Nucleus accumbens (tissue), 56 donors: ENCODE results near the gene TADA2A.

Experiments
- DNase-seq, 56 donors: peaks; one replicate each; lab custom pipeline; 2025; lab: John Stamatoyannopoulos, UW

The TADA2A gene, protein sequence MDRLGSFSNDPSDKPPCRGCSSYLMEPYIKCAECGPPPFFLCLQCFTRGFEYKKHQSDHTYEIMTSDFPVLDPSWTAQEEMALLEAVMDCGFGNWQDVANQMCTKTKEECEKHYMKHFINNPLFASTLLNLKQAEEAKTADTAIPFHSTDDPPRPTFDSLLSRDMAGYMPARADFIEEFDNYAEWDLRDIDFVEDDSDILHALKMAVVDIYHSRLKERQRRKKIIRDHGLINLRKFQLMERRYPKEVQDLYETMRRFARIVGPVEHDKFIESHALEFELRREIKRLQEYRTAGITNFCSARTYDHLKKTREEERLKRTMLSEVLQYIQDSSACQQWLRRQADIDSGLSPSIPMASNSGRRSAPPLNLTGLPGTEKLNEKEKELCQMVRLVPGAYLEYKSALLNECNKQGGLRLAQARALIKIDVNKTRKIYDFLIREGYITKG

DNA sequence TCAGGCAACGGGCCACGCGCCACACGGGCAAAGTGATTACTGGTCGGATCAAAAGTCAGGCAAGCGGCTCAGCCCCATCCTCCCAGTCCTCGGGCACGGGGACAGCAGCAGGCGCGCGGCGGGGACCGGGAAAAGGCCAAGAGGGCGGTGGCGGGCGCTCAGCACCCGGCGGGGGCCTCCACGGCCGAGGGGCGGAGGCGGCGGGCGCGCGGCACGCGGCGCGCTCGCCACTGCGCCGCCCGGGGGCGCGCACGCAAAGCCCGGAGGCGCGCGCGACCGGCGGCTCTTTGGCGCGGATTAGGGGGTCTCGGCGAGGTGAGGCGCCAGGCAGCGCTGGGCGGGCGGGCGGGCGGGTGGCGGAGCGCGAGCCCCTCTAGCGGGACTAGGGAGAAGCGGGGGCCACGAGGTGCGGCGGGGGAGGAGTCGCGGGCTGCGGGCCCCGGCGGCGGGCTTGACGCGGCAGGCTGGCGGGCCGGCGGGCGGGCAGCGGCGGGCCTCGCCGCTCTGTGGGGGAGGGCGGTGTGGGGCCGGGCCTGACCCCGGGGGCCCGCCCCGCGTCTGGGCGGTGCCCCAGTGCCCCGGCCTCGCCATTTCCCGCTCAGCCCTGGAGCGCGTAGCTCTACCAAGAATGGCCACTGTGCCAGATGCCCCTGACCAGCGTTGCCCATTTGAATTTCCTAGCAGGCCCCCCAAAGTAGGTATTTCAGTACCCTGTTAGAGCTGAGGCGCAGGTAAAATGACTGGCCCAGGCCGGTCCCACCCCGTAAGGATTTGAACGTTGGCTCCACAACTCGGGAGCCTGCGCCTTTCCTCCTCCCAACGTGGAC lies at the start of gene TADA2A, which contains the start of gene ACACA:
Gene TADA2A, plus strand, starts transcription at position 252 of the 827 bp plus-strand sequence. CDS start 4,480 bp downstream, outside the sequence.
Gene ACACA, minus strand, starts transcription at position 202 of the 827 bp plus-strand sequence. CDS start 537 bp downstream, outside the sequence.
- peak in 53 of 56 donors; percentile 14 to 87 (median 67) for DNase-seq

DNA sequence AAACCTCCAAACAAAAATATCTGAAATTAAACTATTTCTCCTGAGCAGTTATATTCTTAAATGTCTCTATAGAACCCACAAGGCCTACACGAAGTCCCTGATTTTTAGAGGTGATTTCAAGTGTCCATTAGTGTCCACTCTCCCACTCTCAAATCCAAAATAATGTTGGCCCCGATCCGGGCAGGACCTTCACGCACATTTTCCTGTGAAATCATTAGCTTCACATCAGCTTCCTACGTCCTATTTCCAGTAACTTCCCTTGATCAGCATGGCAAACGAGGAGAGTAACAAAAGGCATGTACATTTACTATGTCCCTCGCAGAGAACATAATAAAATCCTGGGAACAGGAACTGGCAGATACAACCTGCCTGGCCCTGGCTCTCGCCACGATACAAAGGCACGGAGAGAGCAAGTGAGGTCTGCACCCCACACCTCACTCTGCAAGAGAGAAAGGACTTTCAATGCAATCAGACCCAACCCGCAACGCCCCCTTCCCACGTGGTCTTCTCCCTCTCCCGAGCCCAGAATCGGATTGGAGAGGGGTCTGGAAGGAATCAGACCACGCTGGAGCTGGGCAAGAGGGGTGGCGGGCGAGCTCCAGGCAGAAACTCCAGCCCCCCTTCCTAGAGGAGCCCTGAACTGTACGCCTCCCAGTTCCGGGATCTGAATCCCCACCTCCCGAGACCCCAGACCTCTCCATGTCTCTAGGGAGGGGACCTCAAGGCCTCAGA lies 48.4 kb upstream of the TADA2A start:
- peak in 52 of 56 donors; percentile 11 to 74 (median 52) for DNase-seq

DNA sequence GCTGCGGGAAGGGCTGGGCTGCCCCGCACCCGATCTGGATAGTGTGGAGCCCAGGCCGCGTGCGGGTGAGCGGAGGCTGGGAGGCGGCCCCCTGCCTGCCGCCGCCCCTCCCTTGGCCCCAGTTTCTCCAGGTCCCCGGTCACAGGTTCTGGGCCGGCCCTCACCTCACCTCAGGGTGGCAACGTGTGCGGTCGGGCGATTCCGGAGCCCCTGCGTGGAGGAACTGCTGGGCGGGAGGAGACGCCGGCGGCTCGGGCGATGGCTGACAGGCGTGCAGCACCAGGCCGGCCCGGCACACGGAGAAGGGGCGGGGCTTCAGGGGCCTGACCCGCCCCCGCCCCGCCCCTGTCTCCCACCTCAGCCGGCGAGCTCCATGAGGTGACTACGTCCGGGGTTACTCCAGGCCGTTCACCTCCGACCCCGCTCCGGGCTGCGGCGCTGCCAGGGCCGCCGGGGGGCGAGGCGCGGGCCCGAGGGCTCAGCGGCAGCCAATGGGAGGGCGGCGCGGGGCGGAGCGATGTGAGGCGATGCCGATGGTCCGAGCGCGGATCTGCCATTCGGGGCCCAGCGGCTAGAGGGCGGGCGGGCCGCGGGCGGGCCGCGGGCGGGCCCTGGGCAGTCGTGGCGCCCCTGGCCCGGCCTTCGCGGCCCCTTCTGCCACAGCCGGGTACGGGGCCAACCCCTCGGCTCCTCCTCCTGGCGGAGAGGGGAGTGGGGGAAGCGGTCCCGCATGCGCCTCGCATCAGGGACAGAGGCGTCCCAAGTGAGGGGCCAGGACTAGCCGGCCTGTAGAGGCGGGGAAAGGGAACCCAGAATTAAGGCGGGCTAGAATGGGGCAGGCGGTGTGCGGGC lies 47.6 kb upstream of the TADA2A start:
- peak; percentile 44 to 96 (median 88) for DNase-seq

DNA sequence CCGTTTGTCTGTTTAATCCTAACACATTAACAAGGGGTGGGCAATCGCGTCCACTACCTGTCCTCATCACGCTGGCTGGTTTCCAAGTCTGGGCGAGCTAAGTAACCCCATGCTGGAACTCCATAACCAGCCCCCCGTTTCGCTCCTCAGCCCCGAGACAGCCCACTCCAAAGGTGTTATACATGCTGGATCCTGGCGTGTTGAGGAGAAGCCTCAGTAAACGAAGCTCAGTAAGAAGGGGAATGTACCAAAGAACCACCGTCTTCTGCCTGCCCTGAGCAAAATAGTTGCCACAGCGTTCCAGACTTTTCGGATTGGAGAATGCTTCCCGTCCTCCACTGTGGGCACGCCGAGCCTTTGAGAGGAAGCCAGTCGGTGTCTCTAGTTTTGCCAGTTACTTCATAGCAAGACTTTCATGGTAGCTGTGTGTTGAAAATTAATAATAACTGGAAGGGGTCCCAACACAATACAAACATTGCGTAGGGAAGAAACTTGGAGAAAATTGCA lies 47.0 kb upstream of the TADA2A start:
- peak in 10 of 56 donors; percentile 20 to 72 (median 46) for DNase-seq

DNA sequence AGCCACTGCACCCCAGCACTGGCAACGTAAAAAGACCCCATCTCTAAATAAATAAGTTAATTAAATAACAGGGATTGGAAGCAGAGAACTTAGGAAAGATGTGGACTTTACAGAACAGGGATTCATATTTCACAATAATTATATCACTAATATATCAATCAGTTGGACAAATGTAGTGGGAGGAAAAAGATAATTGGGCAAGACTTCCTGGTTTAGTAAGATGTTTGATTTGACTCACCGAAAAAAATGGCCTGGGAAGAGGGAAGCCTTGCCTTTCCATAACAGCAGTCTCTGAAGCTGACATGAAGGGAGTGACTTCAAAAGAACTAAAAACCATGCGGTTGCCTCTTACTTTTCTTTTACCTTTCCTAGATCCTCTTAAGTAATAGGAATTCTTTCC lies 46.1 kb upstream of the TADA2A start:
- no peak for DNase-seq

DNA sequence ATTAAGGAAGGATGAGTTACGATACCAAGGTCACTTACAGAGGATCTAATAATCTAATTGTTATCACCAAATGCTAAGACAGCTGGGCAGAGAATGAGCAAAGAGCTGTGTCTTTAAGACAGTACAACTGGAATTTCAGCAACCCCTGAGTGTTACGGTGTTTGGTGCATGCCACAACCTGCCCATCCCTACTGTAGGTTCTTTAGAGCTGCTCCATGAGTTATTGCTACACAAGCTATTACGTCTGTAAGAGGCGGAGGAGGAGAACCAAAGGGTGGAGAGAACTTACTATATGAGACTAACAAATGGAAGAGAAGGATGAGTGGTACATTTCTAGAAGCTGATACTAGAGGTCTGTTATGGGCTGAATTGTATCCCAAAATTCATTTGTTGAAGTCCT lies 45.1 kb upstream of the TADA2A start:
- no peak for DNase-seq

DNA sequence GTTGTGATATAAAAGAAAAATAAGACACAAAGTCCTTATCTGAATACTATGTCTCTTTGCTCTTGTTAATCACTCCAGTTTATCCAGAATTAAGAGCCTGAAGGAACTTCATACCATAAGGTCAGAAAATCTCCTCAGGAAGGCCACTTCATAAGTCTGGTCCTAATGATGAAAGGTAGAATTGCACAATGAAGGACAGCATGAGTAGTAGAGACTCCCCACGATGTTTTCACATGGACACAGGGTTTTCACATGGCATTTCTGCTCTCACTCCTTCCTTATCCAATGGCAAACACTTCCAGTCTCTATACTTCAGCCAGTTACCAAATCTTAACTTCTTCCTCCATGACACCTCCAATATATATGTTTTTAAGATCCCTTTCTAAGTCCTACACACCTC lies 41.1 kb upstream of the TADA2A start:
- DNase-seq: no peak

DNA sequence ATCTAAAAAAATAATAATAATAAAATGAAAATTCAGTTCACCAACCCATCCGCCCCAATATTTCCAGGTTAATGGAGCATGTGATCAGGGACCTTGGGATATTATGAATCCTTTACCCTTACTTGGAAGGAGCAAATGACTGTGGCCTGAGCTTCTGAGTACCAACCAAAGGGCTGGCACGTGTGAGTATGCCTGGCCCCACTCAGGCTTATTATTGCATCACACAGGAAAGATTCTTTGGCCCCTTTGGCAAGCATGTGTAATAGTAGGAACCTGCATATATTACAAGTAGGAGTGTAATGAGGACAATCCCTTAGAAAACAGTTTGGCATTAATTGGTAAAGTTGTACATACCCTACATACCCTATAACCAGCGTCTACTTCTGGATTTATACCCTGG lies 38.1 kb upstream of the TADA2A start:
- no peak for DNase-seq

DNA sequence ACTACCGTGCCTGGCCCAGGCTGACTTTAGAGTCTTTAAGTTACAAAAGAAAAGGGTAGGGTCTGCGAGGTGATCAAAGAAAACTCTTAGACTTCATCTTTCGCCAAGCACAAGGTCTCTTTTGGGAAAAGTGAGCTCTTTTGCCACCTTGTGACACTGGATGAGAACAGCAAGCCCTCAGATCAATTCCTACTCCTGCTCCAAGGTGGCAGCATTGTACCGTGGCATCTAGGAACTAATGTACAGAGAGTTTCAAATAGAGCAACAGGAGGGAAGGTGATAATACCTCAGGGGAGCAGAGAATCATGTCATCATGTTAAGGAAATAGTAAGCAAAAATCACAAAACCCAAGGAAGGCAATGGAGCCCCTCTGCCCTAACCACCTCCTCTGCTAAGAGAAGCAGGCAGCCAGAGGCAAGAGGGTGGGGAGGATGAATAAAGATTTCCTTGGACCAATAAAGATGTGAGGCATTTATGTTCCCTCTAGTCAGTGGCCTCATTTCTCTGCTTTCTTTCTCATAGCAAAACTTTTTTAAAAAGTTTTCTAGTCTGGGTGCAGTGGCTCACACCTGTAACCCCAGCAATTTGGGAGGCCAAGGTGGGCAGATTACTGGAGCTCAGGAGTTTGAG lies 33.0 kb upstream of the TADA2A start:
- DNase-seq: peak in 48 of 56 donors; percentile 0 to 83 (median 32)

DNA sequence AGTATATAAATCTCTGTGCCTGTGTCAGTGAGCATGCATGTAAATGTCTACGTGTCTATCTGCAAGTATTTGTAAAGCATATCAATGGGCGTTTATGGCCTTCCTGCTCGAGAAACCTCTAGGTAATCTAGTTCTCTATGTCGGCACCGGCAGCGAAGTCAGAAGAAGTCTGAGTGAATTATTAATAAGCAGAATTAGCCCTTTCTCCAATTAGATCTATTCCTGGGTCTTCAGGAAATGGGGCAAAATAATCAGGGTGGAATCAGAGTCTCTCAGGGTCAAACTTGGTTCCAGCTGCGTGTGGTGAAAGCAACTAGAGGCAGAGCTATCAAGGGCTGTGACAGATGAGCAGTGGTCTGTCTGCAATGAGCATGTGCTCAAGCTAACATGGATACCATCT lies 31.0 kb upstream of the TADA2A start, which contains the start of gene C17orf78:
Gene C17orf78, plus strand, starts transcription at position 280 of the 400 bp plus-strand sequence. Its CDS starts 108 bp downstream, at position 388.
- DNase-seq: no peak

DNA sequence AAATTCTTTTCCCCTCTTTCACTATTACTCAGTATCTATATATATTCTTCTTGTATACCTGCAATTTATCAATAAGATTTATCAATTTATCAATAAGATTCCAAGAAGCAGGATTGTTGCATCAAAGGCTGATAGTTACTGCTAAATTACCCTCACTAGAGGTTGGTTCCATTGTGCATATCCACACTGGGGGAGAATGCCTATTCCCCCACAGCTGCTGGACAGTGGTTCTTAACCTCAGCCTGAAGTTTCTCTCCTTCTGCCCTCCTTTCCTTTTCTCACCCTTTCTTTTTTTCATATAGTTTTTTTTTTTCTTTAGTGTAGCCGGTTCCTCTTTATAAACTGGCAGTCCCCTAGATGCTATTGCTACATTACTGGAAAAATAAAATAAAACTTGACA lies 24.6 kb upstream of the TADA2A start:
- no peak for DNase-seq

DNA sequence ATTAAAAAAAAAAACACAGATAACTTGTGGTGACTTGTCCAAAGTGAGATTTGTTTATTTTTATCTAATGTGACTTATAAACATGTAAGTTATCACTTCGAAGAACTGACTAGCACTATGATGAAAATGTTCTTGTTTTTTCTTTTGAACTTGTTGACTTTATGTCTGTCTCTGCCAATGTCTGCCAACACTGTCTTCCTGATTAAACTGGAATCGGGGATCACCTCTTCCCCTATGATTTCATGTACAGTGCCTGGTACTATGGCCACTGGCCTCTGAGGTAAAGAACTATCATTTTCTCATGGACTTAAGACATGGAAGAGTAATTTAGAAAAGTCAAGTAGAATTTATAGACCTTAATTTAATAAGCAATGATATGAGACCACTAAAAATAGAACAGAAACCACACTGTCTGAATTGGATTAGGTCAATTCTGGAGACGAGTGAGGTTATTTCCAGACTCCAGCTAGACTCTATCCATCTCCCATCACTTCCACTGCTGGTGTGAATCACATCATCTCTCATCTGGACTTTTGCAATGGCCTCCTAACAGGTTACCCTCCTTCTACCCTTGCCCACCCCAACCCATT lies 22.0 kb upstream of the TADA2A start:
- DNase-seq: no peak

DNA sequence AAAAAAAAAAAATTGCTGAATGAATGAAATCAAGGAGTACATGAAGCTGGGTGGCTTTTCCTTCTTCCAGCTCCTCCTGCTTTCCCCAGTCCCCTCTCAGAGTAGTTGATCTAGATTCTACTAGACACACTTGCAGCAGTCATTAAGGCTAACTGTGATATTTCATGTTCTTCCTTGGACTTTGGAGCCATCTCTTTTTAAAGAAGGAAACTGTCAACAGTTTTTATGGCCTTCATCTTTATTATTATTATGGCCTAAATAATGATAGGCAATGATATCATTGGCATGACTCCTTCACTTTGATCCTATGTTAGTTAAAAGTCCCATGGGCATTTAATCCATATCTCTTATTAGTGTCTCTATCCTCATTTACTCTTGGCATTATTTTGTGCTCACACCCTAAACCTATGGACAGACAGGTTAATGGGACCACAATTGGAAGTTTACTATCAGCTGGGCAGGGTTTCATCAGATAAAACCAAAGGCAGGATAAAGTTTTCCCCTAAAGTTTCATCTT lies 21.2 kb upstream of the TADA2A start:
- DNase-seq: no peak

DNA sequence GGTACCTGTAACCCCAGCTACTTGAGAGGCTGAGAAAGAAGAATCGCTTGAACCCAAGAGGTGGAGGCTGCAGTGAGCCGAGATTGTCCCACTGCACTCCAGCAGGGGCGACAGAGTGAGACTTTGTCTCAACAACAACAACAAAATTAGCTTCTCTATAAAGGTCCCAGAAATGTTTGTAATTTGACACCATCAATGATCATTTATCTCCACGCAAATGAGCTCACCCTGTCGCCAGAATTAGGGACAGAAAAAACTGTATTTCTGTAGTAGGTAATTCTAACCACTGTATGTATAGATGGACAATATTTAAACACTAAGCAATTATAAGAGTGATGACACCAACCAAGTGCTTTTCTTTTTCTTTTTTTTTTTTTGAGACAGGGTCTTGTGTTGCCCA lies 20.2 kb upstream of the TADA2A start:
- DNase-seq: no peak

DNA sequence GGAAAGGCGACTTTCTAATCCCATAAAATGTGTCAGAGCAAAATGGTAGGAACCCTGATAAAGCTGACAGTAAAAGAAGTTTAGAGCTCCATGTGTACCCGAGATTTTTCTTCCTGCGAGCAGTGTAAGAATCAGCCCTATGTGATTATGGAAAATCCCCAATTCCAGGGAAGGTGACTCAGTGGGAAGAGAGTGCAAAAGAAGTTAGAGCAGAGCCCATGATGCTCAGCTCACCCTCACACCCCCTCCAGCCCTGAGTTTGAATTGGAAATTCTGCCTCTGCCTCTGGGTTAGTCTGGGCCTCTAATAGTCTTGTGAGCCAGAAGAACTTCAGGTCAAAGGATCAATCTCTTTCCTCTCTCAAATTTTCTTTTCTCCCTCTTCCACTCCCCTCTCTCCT lies 18.4 kb upstream of the TADA2A start:
- DNase-seq: peak in 1 of 56 donors; percentile 5

DNA sequence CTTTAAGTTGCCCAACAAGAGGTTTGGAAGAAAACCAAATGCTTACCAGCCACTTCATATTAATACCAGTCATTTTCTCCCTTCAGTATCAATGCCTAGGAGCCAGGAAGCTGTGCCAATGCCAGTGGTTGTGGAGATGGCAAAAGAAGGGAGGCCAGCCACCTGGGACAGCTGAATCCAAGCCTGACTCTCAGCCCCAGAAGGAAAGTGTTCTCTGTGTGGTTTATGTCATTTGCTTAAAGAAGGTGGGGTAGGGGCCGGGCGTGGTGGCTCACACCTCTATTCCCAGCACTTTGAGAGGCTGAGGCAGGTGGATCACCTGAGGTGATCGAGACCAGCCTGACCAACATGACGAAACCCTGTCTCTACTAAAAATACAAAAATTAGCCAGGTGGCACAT lies 17.5 kb upstream of the TADA2A start:
- DNase-seq: no peak

DNA sequence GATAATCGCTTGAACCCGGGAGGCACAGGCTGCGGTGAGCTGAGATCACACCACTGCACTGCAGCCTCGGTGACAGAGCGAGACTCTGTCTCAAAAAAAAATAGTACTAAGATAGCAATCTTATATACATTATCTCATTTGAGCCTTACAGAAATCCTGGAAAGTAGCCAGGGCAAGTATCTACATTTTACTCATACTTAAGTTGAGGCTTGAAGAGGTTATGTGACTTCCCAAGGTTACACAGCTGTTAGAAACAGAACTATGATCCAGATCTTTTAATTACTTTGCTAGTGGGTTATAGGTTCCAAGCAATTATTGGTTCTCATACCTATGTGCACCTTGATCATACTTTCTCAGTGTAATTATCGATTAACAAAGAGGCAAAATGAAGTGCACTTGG lies 15.5 kb upstream of the TADA2A start:
- no peak for DNase-seq

DNA sequence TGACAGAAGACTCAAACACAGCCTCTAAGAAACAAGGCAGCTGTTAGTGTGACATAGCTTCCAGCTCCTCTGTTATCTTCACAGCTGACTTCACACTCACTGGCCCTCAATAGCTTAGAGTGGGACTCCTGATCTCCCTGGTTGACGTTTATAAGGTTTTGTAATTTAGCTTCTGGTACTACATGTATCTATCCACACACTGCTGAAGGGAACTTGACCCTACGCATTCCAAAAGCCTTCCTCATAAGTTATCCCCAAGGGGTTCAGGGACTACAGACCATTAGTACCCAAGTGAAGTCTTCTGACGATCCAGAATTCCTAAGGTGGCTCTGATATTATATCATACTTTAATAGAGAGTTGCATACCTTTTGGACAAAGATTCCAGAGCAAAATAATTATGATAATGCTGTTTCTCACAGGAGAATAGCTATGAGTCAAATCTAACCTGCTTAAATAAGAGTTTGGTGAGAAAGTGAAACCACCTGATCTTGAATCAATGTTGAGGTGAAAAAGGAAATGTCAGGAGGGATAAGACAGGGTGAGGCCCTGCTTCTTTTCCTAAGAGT lies 14.6 kb upstream of the TADA2A start:
- DNase-seq: no peak
